Lower leg skin (tissue), 3 donors: ENCODE results near the gene MRPS18B.

Source experiments
- POLR2A ChIP-seq, 2 donors: fragments of 450-650 bp; IDR thresholded peaks; one replicate each; pipeline ENCODE4 v1.6.1; 2016 to 2017; ENCODE audit warnings: antibody characterized with exemption in 2 of 2, mild to moderate bottlenecking in 1 of 2, moderate library complexity in 1 of 2
- TF ChIP-seq, protein P1 (sequence below), 3 donors: fragments of 450-650 bp; IDR thresholded peaks; one replicate each; pipeline ENCODE4 v1.5.1; 2016; ENCODE audit warnings: antibody characterized with exemption in 3 of 3, mild to moderate bottlenecking in 3 of 3, moderate library complexity in 2 of 3

DNA sequence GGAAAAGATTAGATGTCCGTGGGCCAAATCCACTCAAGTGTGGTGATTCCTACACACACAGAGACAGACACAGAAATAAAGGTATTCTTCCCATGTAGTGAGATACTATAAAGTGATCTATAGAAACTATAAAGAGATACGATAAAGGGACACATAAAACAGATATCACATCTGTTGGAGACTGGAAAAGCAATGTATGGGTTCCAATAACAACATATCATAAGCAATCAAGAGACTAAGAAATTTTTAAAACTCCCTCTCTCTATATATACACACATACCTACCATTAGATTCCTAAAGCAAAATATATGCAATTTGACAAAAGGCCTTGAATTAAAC is 5.8 kb upstream of the MRPS18B start:
- TF ChIP-seq, protein P1, sequence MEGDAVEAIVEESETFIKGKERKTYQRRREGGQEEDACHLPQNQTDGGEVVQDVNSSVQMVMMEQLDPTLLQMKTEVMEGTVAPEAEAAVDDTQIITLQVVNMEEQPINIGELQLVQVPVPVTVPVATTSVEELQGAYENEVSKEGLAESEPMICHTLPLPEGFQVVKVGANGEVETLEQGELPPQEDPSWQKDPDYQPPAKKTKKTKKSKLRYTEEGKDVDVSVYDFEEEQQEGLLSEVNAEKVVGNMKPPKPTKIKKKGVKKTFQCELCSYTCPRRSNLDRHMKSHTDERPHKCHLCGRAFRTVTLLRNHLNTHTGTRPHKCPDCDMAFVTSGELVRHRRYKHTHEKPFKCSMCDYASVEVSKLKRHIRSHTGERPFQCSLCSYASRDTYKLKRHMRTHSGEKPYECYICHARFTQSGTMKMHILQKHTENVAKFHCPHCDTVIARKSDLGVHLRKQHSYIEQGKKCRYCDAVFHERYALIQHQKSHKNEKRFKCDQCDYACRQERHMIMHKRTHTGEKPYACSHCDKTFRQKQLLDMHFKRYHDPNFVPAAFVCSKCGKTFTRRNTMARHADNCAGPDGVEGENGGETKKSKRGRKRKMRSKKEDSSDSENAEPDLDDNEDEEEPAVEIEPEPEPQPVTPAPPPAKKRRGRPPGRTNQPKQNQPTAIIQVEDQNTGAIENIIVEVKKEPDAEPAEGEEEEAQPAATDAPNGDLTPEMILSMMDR (IDR thresholded peaks at IDR 0.05): no peak
- no peak for TF ChIP-seq POLR2A (IDR thresholded peaks at IDR 0.05)
